Lower leg skin (tissue), 4 donors: ENCODE results near the gene TMEM37. TPM values are rescaled to one million over a fixed set of nuclear protein-coding genes. Genes with fewer than 3 reads are reported as not detected.
A peak's percentile ranks its signal among the peaks of the same experiment; 100 is the strongest.

Experiments used
- DNase-seq, 2 donors: peaks; one replicate each; pipeline ENCODE4 v3.0.0-alpha.2; 2019; ENCODE audit warnings: low spot score in 2 of 2
- H3K4me3 ChIP-seq: fragments of 200-600 bp; sonication (generic); 2 replicates; pipeline ENCODE4 v1.5.1; 2017; ENCODE audit warnings: mild to moderate bottlenecking, low read depth; ENCODE audit not compliant: poor library complexity, severe bottlenecking
- CTCF ChIP-seq, 3 donors: fragments of 450-650 bp; IDR thresholded peaks; one replicate each; pipeline ENCODE4 v1.5.1; 2016; ENCODE audit warnings: antibody characterized with exemption in 3 of 3, mild to moderate bottlenecking in 3 of 3, moderate library complexity in 2 of 3
- POLR2A ChIP-seq, 2 donors: fragments of 450-650 bp; IDR thresholded peaks; one replicate each; pipeline ENCODE4 v1.6.1; 2016 to 2017; ENCODE audit warnings: antibody characterized with exemption in 2 of 2, mild to moderate bottlenecking in 1 of 2, moderate library complexity in 1 of 2
- WGBS, 2 donors: methylation state at CpG; one replicate each; pipeline ENCODE4 v1.1.5; 2018; 5-methylcytosine and 5-hydroxymethylcytosine counted together
- intact Hi-C: fragments of 100-400 bp; cut with DNase I; formaldehyde crosslinking; loops from one replicate; pipeline ENCODE4 v1.15.0; 2023; ENCODE audit warnings: low total_unique reads
- total RNA-seq, 4 donors: library from RNA; depleted of rRNA; stranded (reverse); fragments of >200 nt; gene quantifications; one replicate each; pipeline ENCODE4 v1.1.0, GENCODE V29; 2016

TMEM37 gene
- total RNA-seq, 4 donors from 2014 or later = 2.8 to 8.7 (median 6.8) TPM

- WGBS, 2 donors = 92 to 96% methylated on average over 17 of the region's 17 CpGs
- TF ChIP-seq CTCF (IDR thresholded peaks at IDR 0.05) = no peak
- TF ChIP-seq POLR2A (IDR thresholded peaks at IDR 0.05) = no peak
- H3K4me3 ChIP-seq = no peak overlapping the region
- peak in 1 of 2 donors; percentile 85 for DNase-seq
- intact Hi-C loops = no loop called here
Measured at GRCh38 chr2:119432851-119433522, 1.3 kb downstream of the TMEM37 start.

DNA sequence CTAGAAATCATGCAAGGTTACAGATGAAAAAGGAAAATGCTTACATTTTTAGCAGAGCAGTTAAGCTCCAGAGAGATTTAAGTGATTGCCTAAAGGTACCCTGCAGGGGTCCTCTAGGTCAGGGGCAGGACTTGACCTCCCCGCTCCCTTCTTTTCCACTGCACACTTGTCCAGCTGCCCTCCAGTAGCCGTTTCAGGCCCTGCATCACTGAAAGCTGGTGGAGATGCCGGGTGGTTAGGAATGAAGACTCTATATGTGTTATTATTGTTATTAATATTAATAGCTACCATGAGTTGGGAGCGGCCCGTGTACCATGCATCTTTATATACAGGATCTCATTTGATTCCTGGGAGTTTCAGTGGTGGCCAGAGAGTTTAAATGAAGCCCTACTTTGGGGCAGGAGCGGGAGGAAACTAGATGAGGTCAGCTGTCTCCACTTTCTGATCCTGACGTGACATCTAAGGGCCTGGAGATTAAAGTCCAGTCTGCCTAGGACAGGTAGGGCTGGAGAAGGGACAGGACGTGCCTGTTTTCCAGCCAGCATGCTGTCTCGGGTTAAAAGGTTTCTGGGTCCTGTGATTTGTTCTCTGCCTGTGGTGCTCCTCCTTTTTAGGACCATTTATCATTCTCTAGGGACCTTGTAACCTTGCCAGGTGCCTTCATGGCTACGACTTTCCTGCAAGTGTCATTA lies 2.1 kb downstream of the TMEM37 start:
- 81 to 85% methylated on average over 10 of the region's 10 CpGs for WGBS, 2 donors
- no peak overlapping the region for H3K4me3 ChIP-seq
- TF ChIP-seq CTCF (IDR thresholded peaks at IDR 0.05) = no peak
- no peak for TF ChIP-seq POLR2A (IDR thresholded peaks at IDR 0.05)
- peak in 1 of 2 donors; percentile 72 for DNase-seq
- intact Hi-C loops = no loop called here

GRCh38 chr2:119434664-119435063 lies 3.0 kb downstream of the TMEM37 start:
- TF ChIP-seq POLR2A (IDR thresholded peaks at IDR 0.05) = no peak
- no peak for TF ChIP-seq CTCF (IDR thresholded peaks at IDR 0.05)
- DNase-seq = peak in 1 of 2 donors; percentile 80
- no peak overlapping the region for H3K4me3 ChIP-seq
- WGBS, 2 donors = 70 to 72% methylated on average over 6 of the region's 6 CpGs
- intact Hi-C loops = no loop called here

DNA sequence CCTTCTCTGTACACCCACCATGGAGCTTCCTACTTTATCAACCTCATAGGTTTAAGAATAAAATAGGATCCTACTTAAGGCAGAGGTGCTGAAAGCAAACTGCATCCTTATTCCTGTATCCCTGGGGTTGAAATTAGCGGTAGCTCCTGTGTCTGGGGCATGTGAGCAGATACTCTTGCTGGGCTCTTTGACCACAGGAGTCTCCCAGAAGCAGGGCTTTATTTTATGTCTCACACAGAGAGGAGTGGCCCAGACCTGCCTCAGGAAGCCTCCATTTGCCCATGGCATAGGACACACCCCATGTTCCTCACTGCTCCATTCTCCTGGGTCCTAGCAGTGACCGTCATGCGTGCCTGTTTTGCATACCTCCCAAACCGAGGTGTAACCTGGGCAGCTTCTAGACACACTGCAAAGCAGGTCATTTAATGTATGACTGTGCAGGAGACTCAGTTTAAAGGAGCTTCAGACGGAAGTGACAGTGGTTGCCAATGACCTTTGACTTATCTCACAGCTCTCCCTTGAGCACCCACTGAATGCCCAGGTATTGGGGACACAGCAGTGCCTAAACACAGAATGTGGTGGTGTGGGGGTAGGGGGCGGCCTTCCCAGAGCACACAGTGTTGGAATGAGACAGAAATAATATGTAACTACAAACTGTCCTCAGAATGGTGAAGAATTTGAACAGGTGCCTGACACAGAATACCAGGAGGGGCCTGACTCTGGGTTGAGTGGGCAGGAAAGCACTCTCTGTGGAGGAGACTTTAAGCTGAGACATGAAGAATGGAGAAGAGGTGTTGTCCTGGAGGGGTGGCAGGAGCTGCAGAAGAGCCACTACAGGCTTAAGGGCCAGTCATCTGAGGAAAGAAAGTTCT lies 3.7 kb downstream of the TMEM37 start:
- 66 to 75% methylated on average over 6 of the region's 6 CpGs for WGBS, 2 donors
- TF ChIP-seq CTCF (IDR thresholded peaks at IDR 0.05) (no peak), POLR2A (IDR thresholded peaks at IDR 0.05) (no peak)
- H3K4me3 ChIP-seq = no peak overlapping the region
- peak in 1 of 2 donors; percentile 69 for DNase-seq
- intact Hi-C loops = no loop called here

GRCh38 chr2:119435953-119436297 lies 4.3 kb downstream of the TMEM37 start:
- peak in 1 of 2 donors; percentile 82 for DNase-seq
- 63 to 89% methylated on average over 7 of the region's 7 CpGs for WGBS, 2 donors
- TF ChIP-seq CTCF (IDR thresholded peaks at IDR 0.05) (no peak), POLR2A (IDR thresholded peaks at IDR 0.05) (no peak)
- intact Hi-C loops = no loop called here
- H3K4me3 ChIP-seq = no peak overlapping the region
